Neural crest cell (in vitro differentiated cells): Measurements from ENCODE around the gene NUP42. TPM values are rescaled to one million over a fixed set of nuclear protein-coding genes. Genes with fewer than 3 reads are reported as not detected.

Experiments
- DNase-seq: peaks from one replicate; pipeline ENCODE4 v3.0.0; 2021; ENCODE audit warnings: low read depth, mixed read lengths, low spot score
- H3K27ac Mint-ChIP-seq: one replicate; pipeline ENCODE4 v1.8.0; 2021; ENCODE audit warnings: mild to moderate bottlenecking, mixed read lengths; ENCODE audit not compliant: unreplicated experiment
- H3K27me3 Mint-ChIP-seq: 2 replicates; pipeline ENCODE4 v1.8.0; 2021; ENCODE audit warnings: low read depth, mild to moderate bottlenecking, mixed read lengths
- H3K36me3 Mint-ChIP-seq: 2 replicates; pipeline ENCODE4 v1.8.0; 2021; ENCODE audit warnings: low read depth, mild to moderate bottlenecking, mixed read lengths
- H3K4me1 Mint-ChIP-seq: 2 replicates; pipeline ENCODE4 v1.8.0; 2021; ENCODE audit warnings: mixed read lengths
- H3K4me3 Mint-ChIP-seq: one replicate; pipeline ENCODE4 v1.8.0; 2021; ENCODE audit warnings: mild to moderate bottlenecking, mixed read lengths
- H3K9me3 Mint-ChIP-seq: 2 replicates; pipeline ENCODE4 v1.8.0; 2021; ENCODE audit warnings: mixed read lengths
- CTCF ChIP-seq: fragments of 200-600 bp; sonication (generic); conservative IDR thresholded peaks from 2 replicates; pipeline ENCODE4 v1.5.0; 2021; ENCODE audit warnings: antibody characterized with exemption, mild to moderate bottlenecking
- total RNA-seq: library from RNA; stranded (reverse); gene quantifications from 2 replicates; pipeline ENCODE4 v1.2.1, GENCODE V29; 2021

The NUP42 gene
- total RNA-seq, 1 donor from 2014 or later, result 50.3 TPM

GRCh38 chr7:23204241-23204640 lies 22.4 kb downstream of the NUP42 start:
- no peak for TF ChIP-seq CTCF
- H3K27me3 Mint-ChIP-seq, result no peaks in the 10 kb centered on the region
- H3K27ac Mint-ChIP-seq, result no peak overlapping the region
- DNase-seq, result no peak
- peaks cover 11% of the 10 kb centered on the region for H3K36me3 Mint-ChIP-seq
- no peaks in the 10 kb centered on the region for H3K4me1 Mint-ChIP-seq
- no peak overlapping the region for H3K4me3 Mint-ChIP-seq
- no peaks in the 10 kb centered on the region for H3K9me3 Mint-ChIP-seq

- H3K36me3 Mint-ChIP-seq, result peaks cover 7% of the 10 kb centered on the region
- no peak overlapping the region for H3K27ac Mint-ChIP-seq
- no peak for TF ChIP-seq CTCF
- no peaks in the 10 kb centered on the region for H3K4me1 Mint-ChIP-seq
- no peaks in the 10 kb centered on the region for H3K27me3 Mint-ChIP-seq
- no peak for DNase-seq
- H3K9me3 Mint-ChIP-seq, result no peaks in the 10 kb centered on the region
- no peak overlapping the region for H3K4me3 Mint-ChIP-seq
These were observed 23.7 kb downstream of the NUP42 start for GRCh38 chr7:23205577-23205908.

GRCh38 chr7:23205909-23206767 lies 24.3 kb downstream of the NUP42 start:
- TF ChIP-seq CTCF, result no peak
- no peaks in the 10 kb centered on the region for H3K4me1 Mint-ChIP-seq
- H3K27ac Mint-ChIP-seq, result no peak overlapping the region
- no peak for DNase-seq
- peaks cover 7% of the 10 kb centered on the region for H3K36me3 Mint-ChIP-seq
- H3K9me3 Mint-ChIP-seq, result no peaks in the 10 kb centered on the region
- H3K27me3 Mint-ChIP-seq, result no peaks in the 10 kb centered on the region
- no peak overlapping the region for H3K4me3 Mint-ChIP-seq

GRCh38 chr7:23207021-23207420 lies 25.2 kb downstream of the NUP42 start:
- no peaks in the 10 kb centered on the region for H3K27me3 Mint-ChIP-seq
- H3K36me3 Mint-ChIP-seq, result peaks cover 5% of the 10 kb centered on the region
- H3K9me3 Mint-ChIP-seq, result no peaks in the 10 kb centered on the region
- H3K4me3 Mint-ChIP-seq, result no peak overlapping the region
- TF ChIP-seq CTCF, result no peak
- H3K27ac Mint-ChIP-seq, result no peak overlapping the region
- H3K4me1 Mint-ChIP-seq, result no peaks in the 10 kb centered on the region
- DNase-seq, result no peak

- H3K27me3 Mint-ChIP-seq, result no peaks in the 10 kb centered on the region
- no peaks in the 10 kb centered on the region for H3K4me1 Mint-ChIP-seq
- H3K4me3 Mint-ChIP-seq, result no peak overlapping the region
- peaks cover 5% of the 10 kb centered on the region for H3K36me3 Mint-ChIP-seq
- H3K9me3 Mint-ChIP-seq, result no peaks in the 10 kb centered on the region
- no peak overlapping the region for H3K27ac Mint-ChIP-seq
- no peak for DNase-seq
- no peak for TF ChIP-seq CTCF
These were observed 26.0 kb downstream of the NUP42 start for GRCh38 chr7:23207884-23208283.
